Heart right ventricle (tissue), 16 donors: ENCODE measurements around the gene FBXW4. TPM values are rescaled to one million over a fixed set of nuclear protein-coding genes. Genes with fewer than 3 reads are reported as not detected.

Source experiments
- ATAC-seq, 8 donors: fragments of 200-7000 bp; cut with Tn5 transposase; one replicate each; pipeline ENCODE4 v1.9.1; 2020; ENCODE audit warnings: mild to moderate bottlenecking in 8 of 8, moderate library complexity in 8 of 8, moderate number of reproducible peaks in 1 of 8
- DNase-seq, 2 donors: peaks; one replicate each; pipeline ENCODE4 v3.0.0-alpha.2; 2020
- H3K27ac ChIP-seq, 10 donors: fragments of 200-600 bp; sonication (generic) in 2 of 10; one replicate each; pipeline versions ENCODE4 v1.5.0 to v1.8.0; 2020 to 2022; ENCODE audit warnings: mild to moderate bottlenecking in 3 of 10
- H3K27me3 ChIP-seq, 7 donors: fragments of 200-600 bp; one replicate each; pipeline ENCODE4 v1.8.0; 2021 to 2022; ENCODE audit warnings: mild to moderate bottlenecking in 2 of 7
- H3K36me3 ChIP-seq, 9 donors: fragments of 200-600 bp; sonication (generic) in 1 of 9; one replicate each; pipeline versions ENCODE4 v1.5.0 to v1.8.0; 2020 to 2022; ENCODE audit warnings: mild to moderate bottlenecking in 2 of 9
- H3K4me1 ChIP-seq, 9 donors: fragments of 200-600 bp; sonication (generic) in 1 of 9; one replicate each; pipeline versions ENCODE4 v1.5.0 to v1.8.0; 2020 to 2022; ENCODE audit warnings: mild to moderate bottlenecking in 4 of 9
- H3K4me3 ChIP-seq, 10 donors: fragments of 200-600 bp; sonication (generic) in 2 of 10; one replicate each; pipeline versions ENCODE4 v1.5.0 to v1.8.0; 2020 to 2022; ENCODE audit warnings: mild to moderate bottlenecking in 7 of 10, moderate library complexity in 2 of 10
- H3K9me3 ChIP-seq, 11 donors: fragments of 200-600 bp in 10 of 11; sonication (generic) in 2 of 11; one replicate each; pipeline versions ENCODE4 v1.5.0 to v1.8.0; 2013 to 2022; ENCODE audit warnings: mild to moderate bottlenecking in 2 of 11, control low read depth in 1 of 11, moderate library complexity in 1 of 11
- CTCF ChIP-seq, 9 donors: fragments of 200-600 bp; sonication (generic) in 2 of 9; IDR thresholded peaks; one replicate each; pipeline versions ENCODE4 v1.5.0 to v1.8.0; 2021 to 2022; ENCODE audit warnings: antibody characterized with exemption in 9 of 9, mild to moderate bottlenecking in 5 of 9, moderate library complexity in 1 of 9
- WGBS, 2 donors: extraction: QIAGEN DNeasy Blood & Tissue Kit; methylation state at CpG; one replicate each; pipeline ENCODE4 v1.1.7; 2013; ENCODE audit warnings: inconsistent platforms in 1 of 2; 5-methylcytosine and 5-hydroxymethylcytosine counted together
- intact Hi-C, 10 donors: fragments of 100-400 bp; cut with DNase I; formaldehyde crosslinking; loops; one replicate each; pipeline versions ENCODE4 v1.11.1 to v1.14.2; 2022
- polyA plus RNA-seq, 2 donors: library from polyadenylated mRNA; stranded (reverse); fragments of 200-250 nt; gene quantifications; one replicate each; pipeline ENCODE4 v1.2.3, GENCODE V29; 2013
- total RNA-seq, 10 donors: library from RNA; stranded (reverse); fragmentation: NEBNext Ultra II Directional in 3 of 10; extraction: Animal tissue kit (Norgen Biotek cat#: 25700) in 3 of 10; gene quantifications; one replicate each; pipeline versions ENCODE4 v1.2.1 to v1.2.4, GENCODE V29; 2021 to 2023
- donor health status: Arrhythmogenic right ventricular cardiomyopathy.
- donor health status: ischemic (EF 13 %, LVEDD 7.1; RV severe dilation, severe dysfunction).
- donor health status: healthy with polysubstance abuse.
- donor health status: DM: no; HTN: yes; CAD: no.
- donor health status: DM: no; HTN: no; CAD: no.
- donor health status: ischemic (EF 25% LVEDD 6.9; RV normal size, moderate dysfunction).
- donor health status: ischemic (EF 25% LVEDD 5.7; RV mildly dilated, moderate dysfunction).
- donor health status: healthy.
- donor health status: DM: yes; HTN: yes; CAD: no.
- donor health status: Ischemic cardiomyopathy.
- donor health status: ischemic (EF 35%, LVEDD 5.7; RV mildly dilated, moderate dysfunction).
- donor health status: nonischemic (EF 11% LVEDD 7.7; RV severe dilation, severe dysfunction).
- donor health status: DM: yes; HTN: yes; CAD: no.
- donor health status: PGD.
- donor health status: ischemic (EF 29% LVEDD 5.4; RV normal size, mild dysfunction).
- donor health status: nonischemic (EF 23%, LVEDD 6.1; RV moderate dilation, normal function).

The FBXW4 gene
- total and polyA plus RNA-seq, 12 donors = 31.8 to 118 (median 92.1) TPM

- H3K9me3 ChIP-seq = no peaks in the 10 kb centered on the region
- H3K4me1 ChIP-seq = peaks cover 0 to 44% (median 28%) of the 10 kb centered on the region in 9 donors
- H3K27ac ChIP-seq = peak overlapping the region in 3 of 10 donors; percentile 0 to 15 (median 15)
- no peak overlapping the region for H3K4me3 ChIP-seq
- TF ChIP-seq CTCF (IDR thresholded peaks at IDR 0.05) = no peak
- intact Hi-C loops = loop anchor here in 1 of 10 donors (10.0 kb wide), 1 partner anchor 93 kb away; the partner anchor contains the start of gene FGF8
- WGBS, 2 donors = 7 to 9% methylated on average over 2 of the region's 2 CpGs
- no peaks in the 10 kb centered on the region for H3K27me3 ChIP-seq
- DNase-seq (no peak), ATAC-seq (peak in 1 of 8 donors; percentile 44)
- H3K36me3 ChIP-seq = peaks cover 0 to 5% (median 0%) of the 10 kb centered on the region in 9 donors
Measured at GRCh38 chr10:101682172-101682825, 12.7 kb downstream of the FBXW4 start.

- intact Hi-C loops = no loop called here
- DNase-seq = no peak
- Histone ChIP-seq H3K36me3 (peaks cover 0 to 62% (median 19%) of the 10 kb centered on the region in 9 donors), H3K4me3 (no peak overlapping the region), H3K9me3 (peaks cover 0 to 13% (median 6%) of the 10 kb centered on the region in 11 donors), H3K27me3 (no peaks in the 10 kb centered on the region), H3K27ac (no peak overlapping the region), H3K4me1 (peaks cover 0 to 22% (median 14%) of the 10 kb centered on the region in 9 donors)
- TF ChIP-seq CTCF (IDR thresholded peaks at IDR 0.05) = no peak
- ATAC-seq = no peak
Measured at GRCh38 chr10:101676565-101676964, 18.4 kb downstream of the FBXW4 start.

- Histone ChIP-seq H3K27ac (no peak overlapping the region), H3K36me3 (peaks cover 0 to 77% (median 31%) of the 10 kb centered on the region in 9 donors)
Measured at GRCh38 chr10:101675115-101675514, 19.9 kb downstream of the FBXW4 start.

GRCh38 chr10:101672536-101672935, 22.4 kb downstream of the FBXW4 start:
- Histone ChIP-seq H3K36me3 (peaks cover 0 to 100% (median 54%) of the 10 kb centered on the region in 9 donors), H3K27ac (no peak overlapping the region), H3K27me3 (no peaks in the 10 kb centered on the region), H3K9me3 (peaks cover 0 to 13% (median 6%) of the 10 kb centered on the region in 11 donors), H3K4me1 (peaks cover 0 to 28% (median 14%) of the 10 kb centered on the region in 9 donors), H3K4me3 (no peak overlapping the region)
- 50 to 71% methylated on average over 6 of the region's 6 CpGs for WGBS, 2 donors
- intact Hi-C loops = no loop called here
- DNase-seq (peak; percentile 64 to 66), ATAC-seq (peak; percentile 52 to 97 (median 90))
- TF ChIP-seq CTCF (IDR thresholded peaks at IDR 0.05) = no peak

More at GRCh38 chr10:101675115-101675514, 19.9 kb downstream of the FBXW4 start:
- H3K9me3 ChIP-seq = peaks cover 0 to 13% (median 6%) of the 10 kb centered on the region in 11 donors
- H3K27me3 ChIP-seq = no peaks in the 10 kb centered on the region
- no peak for TF ChIP-seq CTCF (IDR thresholded peaks at IDR 0.05)
- ATAC-seq = no peak
- 93 to 99% methylated on average over 2 of the region's 2 CpGs for WGBS, 2 donors
- H3K4me1 ChIP-seq = peaks cover 0 to 21% (median 14%) of the 10 kb centered on the region in 9 donors
- H3K4me3 ChIP-seq = no peak overlapping the region
- intact Hi-C loops = no loop called here
- DNase-seq = no peak
